ENCODE data around the gene C1QTNF4. TPM values are rescaled to one million over a fixed set of nuclear protein-coding genes. Genes with fewer than 3 reads are reported as not detected.
"Not testable (repeated sequence)": the region's sequence is repeated elsewhere in the genome, so short reads cannot be mapped to it uniquely, and the experiment has no call there.

The C1QTNF4 gene
- total RNA-seq, 1 experiment from 2014 or later = 0.22 TPM

DNA sequence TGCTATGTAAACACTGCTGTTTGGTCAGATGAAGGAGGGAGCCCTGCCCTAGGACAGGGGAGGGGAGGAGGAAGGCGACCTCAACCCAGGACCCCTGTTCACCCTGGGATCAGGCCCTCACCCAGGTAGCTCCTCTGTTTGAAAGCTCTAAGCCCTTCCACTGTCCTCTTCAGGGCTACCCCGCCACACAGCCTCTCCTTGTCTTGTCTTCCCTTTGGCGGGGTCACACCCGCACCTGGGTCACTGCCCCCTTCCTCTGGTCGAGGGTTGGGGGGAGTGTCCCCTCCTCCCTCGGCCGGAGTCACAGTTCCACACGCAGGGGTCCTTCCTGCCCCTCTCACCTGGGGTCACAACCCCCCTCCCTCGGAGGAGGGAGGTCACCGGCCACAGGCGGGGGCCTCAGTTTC is 29.3 kb downstream of the C1QTNF4 start:
- peak overlapping the region; percentile 93 for H3K4me2 ChIP-seq
- H3K4me3 ChIP-seq = peak overlapping the region; percentile 95
- H3K9me2 ChIP-seq (ENCODE audit: insufficient read depth) = no peaks in the 10 kb centered on the region
- H3K79me2 ChIP-seq (ENCODE audit: low read depth) = peaks cover 49% of the 10 kb centered on the region
- no peaks in the 10 kb centered on the region for H3K27me3 ChIP-seq (ENCODE audit: insufficient read depth, low read depth)
- H3K9me3 ChIP-seq (ENCODE audit: insufficient read depth, low read depth) = no peaks in the 10 kb centered on the region
- H3K36me3 ChIP-seq (ENCODE audit: low read depth) = peaks cover 8% of the 10 kb centered on the region; the same call in 1 of the 2 replicates
- intact Hi-C loops (cut with micrococcal nuclease; ENCODE audit: unreplicated experiment) = loop anchor here (1.0 to 5.0 kb wide), 2 partner anchors 12 to 158 kb away; partner anchors contain the start of genes CELF1 and SLC39A13
- peak overlapping the region; percentile 99 for H2AFZ ChIP-seq
- peaks cover 25% of the 10 kb centered on the region for H3F3A ChIP-seq (ENCODE audit: insufficient read depth, low read depth)
- no peak for TF ChIP-seq EZH2 (IDR thresholded peaks at IDR 0.05; ENCODE audit: low read depth)
- TF ChIP-seq, protein P1, sequence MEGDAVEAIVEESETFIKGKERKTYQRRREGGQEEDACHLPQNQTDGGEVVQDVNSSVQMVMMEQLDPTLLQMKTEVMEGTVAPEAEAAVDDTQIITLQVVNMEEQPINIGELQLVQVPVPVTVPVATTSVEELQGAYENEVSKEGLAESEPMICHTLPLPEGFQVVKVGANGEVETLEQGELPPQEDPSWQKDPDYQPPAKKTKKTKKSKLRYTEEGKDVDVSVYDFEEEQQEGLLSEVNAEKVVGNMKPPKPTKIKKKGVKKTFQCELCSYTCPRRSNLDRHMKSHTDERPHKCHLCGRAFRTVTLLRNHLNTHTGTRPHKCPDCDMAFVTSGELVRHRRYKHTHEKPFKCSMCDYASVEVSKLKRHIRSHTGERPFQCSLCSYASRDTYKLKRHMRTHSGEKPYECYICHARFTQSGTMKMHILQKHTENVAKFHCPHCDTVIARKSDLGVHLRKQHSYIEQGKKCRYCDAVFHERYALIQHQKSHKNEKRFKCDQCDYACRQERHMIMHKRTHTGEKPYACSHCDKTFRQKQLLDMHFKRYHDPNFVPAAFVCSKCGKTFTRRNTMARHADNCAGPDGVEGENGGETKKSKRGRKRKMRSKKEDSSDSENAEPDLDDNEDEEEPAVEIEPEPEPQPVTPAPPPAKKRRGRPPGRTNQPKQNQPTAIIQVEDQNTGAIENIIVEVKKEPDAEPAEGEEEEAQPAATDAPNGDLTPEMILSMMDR (conservative IDR thresholded peaks at IDR 0.05) = no peak
- no TSS peak for BruUV-seq (replicated peaks)
- ChIA-PET CTCF (no interaction called here), POLR2A (ENCODE audit: unreplicated experiment) (interaction anchor here (0.7 kb wide), 1 partner anchor 150 kb away, joined by 3 read pairs; the partner anchor contains the start of gene AGBL2)
- peaks cover 7% of the 10 kb centered on the region; the same call in 1 of the 2 replicates for H4K20me1 ChIP-seq (ENCODE audit: insufficient read depth)
- peaks cover 17% of the 10 kb centered on the region for H3K4me1 ChIP-seq (replicated peaks; ENCODE audit: insufficient read depth)
- H3K27ac ChIP-seq = peak overlapping the region; percentile 55
- no peak for DNase-seq

DNA sequence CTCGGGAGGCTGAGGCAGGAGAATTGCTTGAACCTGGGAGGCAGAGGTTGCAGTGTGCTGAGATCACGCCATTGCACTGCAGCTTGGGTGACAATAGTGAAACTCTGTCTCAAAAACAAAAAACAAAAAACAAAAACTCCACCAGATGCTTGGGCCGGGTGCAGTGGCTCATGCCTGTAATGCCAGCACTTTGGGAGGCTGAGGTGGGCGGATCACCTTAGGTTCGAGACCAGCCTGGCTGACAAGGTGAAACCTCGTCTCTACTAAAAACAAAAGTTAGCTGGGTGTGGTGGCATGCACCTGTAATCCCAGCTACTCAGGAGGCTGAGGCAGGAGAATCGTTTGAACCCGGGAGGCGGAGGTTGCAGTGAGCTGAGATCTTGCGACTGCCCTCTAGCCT is 29.8 kb downstream of the C1QTNF4 start:
- CTCF ChIA-PET = interaction anchor here (0.6 kb wide), 1 partner anchor 93 kb away, joined by 9 read pairs; no protein-coding TSS in a partner anchor
- H2AFZ ChIP-seq; DNase-seq; H3K36me3 ChIP-seq (ENCODE audit: low read depth); H4K20me1 ChIP-seq (ENCODE audit: insufficient read depth); H3K9me2 ChIP-seq (ENCODE audit: insufficient read depth); H3K27me3 ChIP-seq (ENCODE audit: insufficient read depth, low read depth); H3K9me3 ChIP-seq (ENCODE audit: insufficient read depth, low read depth); H3K27ac ChIP-seq: not testable (repeated sequence)
- peak overlapping the region; percentile 93 for H3K4me2 ChIP-seq
- H3K79me2 ChIP-seq (ENCODE audit: low read depth) = peaks cover 46% of the 10 kb centered on the region
- H3F3A ChIP-seq (ENCODE audit: insufficient read depth, low read depth) = peaks cover 27% of the 10 kb centered on the region
- H3K4me1 ChIP-seq (replicated peaks; ENCODE audit: insufficient read depth) = peaks cover 17% of the 10 kb centered on the region
- H3K4me3 ChIP-seq = 0 out of 2 replicates have a peak overlapping the region, but pooled peaks have one; percentile 19
- intact Hi-C loops (cut with micrococcal nuclease; ENCODE audit: unreplicated experiment) = loop anchor here (1.0 kb wide), 1 partner anchor 11 kb away; the partner anchor contains the start of gene CELF1
- TSS peak; percentile 32 for BruUV-seq (replicated peaks)
- POLR2A ChIA-PET (ENCODE audit: unreplicated experiment) = interaction anchor here (0.7 kb wide), 1 partner anchor 151 kb away, joined by 3 read pairs; the partner anchor contains the start of gene AGBL2

DNA sequence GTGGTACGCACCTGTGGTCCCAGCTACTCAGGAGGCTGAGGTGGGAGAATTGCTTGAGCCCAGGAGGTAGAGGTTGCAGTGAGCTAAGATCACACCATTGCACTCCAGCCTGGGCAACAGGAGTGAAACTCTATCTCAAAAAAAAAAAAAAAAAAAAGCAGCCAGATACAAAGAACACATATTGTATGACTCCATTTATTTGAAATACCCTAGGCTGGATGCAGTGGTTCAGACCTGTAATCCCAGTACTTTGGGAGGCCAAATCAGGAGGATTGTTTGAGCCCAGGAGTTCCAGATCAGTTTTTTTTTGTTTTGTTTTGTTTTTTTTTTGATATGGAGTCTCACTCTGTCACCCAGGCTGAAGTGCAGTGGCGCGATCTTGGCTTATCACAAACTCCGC is 31.8 kb downstream of the C1QTNF4 start:
- H3K4me2 ChIP-seq; intact Hi-C loops (cut with micrococcal nuclease; ENCODE audit: unreplicated experiment); H3K27me3 ChIP-seq (ENCODE audit: insufficient read depth, low read depth); H3K27ac ChIP-seq; H4K20me1 ChIP-seq (ENCODE audit: insufficient read depth); BruUV-seq (replicated peaks); H3K36me3 ChIP-seq (ENCODE audit: low read depth); H3K4me3 ChIP-seq; H2AFZ ChIP-seq; POLR2A ChIA-PET (ENCODE audit: unreplicated experiment); DNase-seq; H3K9me3 ChIP-seq (ENCODE audit: insufficient read depth, low read depth); CTCF ChIA-PET; H3K9me2 ChIP-seq (ENCODE audit: insufficient read depth): not testable (repeated sequence)
- Histone ChIP-seq H3K79me2 (ENCODE audit: low read depth) (peaks cover 30% of the 10 kb centered on the region), H3F3A (ENCODE audit: insufficient read depth, low read depth) (peaks cover 27% of the 10 kb centered on the region), H3K4me1 (replicated peaks; ENCODE audit: insufficient read depth) (peaks cover 17% of the 10 kb centered on the region)

DNA sequence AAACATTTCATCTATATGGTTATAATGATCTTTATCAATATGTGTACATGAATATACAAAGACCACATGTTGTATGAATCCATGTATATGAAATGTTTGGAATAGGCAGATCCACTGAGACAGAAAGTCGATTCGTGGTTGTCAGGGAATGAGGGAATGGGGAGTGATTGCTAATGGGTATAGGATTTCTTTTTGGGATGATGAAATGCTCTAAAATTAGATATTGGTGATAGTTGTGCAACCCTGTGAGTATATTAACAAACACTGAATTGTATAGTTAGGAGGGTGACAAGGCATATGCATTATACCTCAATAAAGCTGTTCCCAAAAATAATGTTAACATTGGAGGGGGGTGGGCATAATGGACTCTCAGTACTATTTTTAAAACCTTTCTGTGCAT is 33.8 kb downstream of the C1QTNF4 start:
- DNase-seq = no peak
- intact Hi-C loops (cut with micrococcal nuclease; ENCODE audit: unreplicated experiment) = no loop called here
- peaks cover 8% of the 10 kb centered on the region for H3K4me1 ChIP-seq (replicated peaks; ENCODE audit: insufficient read depth)
- BruUV-seq (replicated peaks) = no TSS peak
- TF ChIP-seq EZH2 (IDR thresholded peaks at IDR 0.05; ENCODE audit: low read depth) = no peak
- TF ChIP-seq, protein P1 (conservative IDR thresholded peaks at IDR 0.05) = no peak
- CTCF ChIA-PET = interaction anchor here (0.7 kb wide), 1 partner anchor 1147 kb away, joined by 6 read pairs; no protein-coding TSS in a partner anchor
- H3F3A ChIP-seq (ENCODE audit: insufficient read depth, low read depth) = peaks cover 27% of the 10 kb centered on the region
- peak overlapping the region; percentile 28 for H3K27ac ChIP-seq
- H3K9me3 ChIP-seq (ENCODE audit: insufficient read depth, low read depth) = no peaks in the 10 kb centered on the region
- no peak overlapping the region for H3K4me3 ChIP-seq
- peaks cover 11% of the 10 kb centered on the region for H3K79me2 ChIP-seq (ENCODE audit: low read depth)
- H3K27me3 ChIP-seq (ENCODE audit: insufficient read depth, low read depth) = no peaks in the 10 kb centered on the region
- no peaks in the 10 kb centered on the region for H3K36me3 ChIP-seq (ENCODE audit: low read depth)
- POLR2A ChIA-PET (ENCODE audit: unreplicated experiment) = no interaction called here
- no peaks in the 10 kb centered on the region for H4K20me1 ChIP-seq (ENCODE audit: insufficient read depth)
- H3K4me2 ChIP-seq = peak overlapping the region; percentile 18
- no peak overlapping the region for H2AFZ ChIP-seq
- H3K9me2 ChIP-seq (ENCODE audit: insufficient read depth) = no peaks in the 10 kb centered on the region
